D721Med (cell line): ENCODE results near the gene RARRES1.

Source experiments
- DNase-seq: peaks from one replicate; pipeline ENCODE4 v3.0.0; 2011; ENCODE audit warnings: low spot score; ENCODE audit not compliant: insufficient read length
- FAIRE-seq: peaks from 2 replicates; lab custom pipeline; 2011; peaks lifted over from hg19 to GRCh38; lab: Jason Lieb, UNC
- TF ChIP-seq, protein P1 (sequence below): IDR thresholded peaks from 2 replicates; pipeline ENCODE4 v1.5.1; 2012; ENCODE audit warnings: mild to moderate bottlenecking, control low read depth; ENCODE audit not compliant: insufficient read depth; ENCODE audit errors: missing control alignments

The RARRES1 gene

DNA sequence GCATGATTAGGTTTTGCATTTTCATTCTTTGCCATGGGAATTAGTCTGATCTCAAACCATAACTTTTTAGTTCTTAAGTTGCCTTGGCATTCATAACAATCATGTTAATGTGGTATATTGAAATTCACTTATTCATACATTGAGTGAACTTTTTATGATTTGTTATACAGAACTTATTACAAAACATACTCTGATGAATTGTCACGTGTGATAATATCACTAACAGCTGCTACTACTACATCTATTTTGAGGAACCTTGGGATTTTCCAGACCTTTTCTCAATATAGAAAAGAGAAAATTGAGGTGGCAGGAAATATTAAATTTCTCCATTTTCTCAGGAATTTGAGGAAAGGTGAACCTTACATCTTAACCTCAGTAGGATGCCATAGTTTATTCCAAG lies 69.0 kb downstream of the RARRES1 start:
- TF ChIP-seq, protein P1, sequence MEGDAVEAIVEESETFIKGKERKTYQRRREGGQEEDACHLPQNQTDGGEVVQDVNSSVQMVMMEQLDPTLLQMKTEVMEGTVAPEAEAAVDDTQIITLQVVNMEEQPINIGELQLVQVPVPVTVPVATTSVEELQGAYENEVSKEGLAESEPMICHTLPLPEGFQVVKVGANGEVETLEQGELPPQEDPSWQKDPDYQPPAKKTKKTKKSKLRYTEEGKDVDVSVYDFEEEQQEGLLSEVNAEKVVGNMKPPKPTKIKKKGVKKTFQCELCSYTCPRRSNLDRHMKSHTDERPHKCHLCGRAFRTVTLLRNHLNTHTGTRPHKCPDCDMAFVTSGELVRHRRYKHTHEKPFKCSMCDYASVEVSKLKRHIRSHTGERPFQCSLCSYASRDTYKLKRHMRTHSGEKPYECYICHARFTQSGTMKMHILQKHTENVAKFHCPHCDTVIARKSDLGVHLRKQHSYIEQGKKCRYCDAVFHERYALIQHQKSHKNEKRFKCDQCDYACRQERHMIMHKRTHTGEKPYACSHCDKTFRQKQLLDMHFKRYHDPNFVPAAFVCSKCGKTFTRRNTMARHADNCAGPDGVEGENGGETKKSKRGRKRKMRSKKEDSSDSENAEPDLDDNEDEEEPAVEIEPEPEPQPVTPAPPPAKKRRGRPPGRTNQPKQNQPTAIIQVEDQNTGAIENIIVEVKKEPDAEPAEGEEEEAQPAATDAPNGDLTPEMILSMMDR: no peak
- DNase-seq (no peak), FAIRE-seq (no peak)

DNA sequence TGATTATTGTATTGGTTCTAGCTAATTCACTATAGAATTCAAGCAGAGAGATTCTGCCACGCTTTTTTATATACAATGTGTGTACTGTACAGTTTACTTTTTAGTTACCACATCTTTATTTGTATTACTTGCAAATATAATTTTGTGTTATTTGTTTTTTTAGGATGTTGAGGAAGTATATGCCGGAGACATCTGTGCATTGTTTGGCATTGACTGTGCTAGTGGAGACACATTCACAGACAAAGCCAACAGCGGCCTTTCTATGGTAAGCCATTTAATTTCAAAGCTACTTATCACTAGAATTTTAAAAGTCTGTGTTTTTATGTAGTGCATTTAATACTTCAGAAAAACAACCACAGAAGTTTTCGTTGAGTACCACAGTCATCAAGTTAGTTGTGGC lies 71.5 kb downstream of the RARRES1 start:
- no peak for FAIRE-seq
- no peak for DNase-seq

DNA sequence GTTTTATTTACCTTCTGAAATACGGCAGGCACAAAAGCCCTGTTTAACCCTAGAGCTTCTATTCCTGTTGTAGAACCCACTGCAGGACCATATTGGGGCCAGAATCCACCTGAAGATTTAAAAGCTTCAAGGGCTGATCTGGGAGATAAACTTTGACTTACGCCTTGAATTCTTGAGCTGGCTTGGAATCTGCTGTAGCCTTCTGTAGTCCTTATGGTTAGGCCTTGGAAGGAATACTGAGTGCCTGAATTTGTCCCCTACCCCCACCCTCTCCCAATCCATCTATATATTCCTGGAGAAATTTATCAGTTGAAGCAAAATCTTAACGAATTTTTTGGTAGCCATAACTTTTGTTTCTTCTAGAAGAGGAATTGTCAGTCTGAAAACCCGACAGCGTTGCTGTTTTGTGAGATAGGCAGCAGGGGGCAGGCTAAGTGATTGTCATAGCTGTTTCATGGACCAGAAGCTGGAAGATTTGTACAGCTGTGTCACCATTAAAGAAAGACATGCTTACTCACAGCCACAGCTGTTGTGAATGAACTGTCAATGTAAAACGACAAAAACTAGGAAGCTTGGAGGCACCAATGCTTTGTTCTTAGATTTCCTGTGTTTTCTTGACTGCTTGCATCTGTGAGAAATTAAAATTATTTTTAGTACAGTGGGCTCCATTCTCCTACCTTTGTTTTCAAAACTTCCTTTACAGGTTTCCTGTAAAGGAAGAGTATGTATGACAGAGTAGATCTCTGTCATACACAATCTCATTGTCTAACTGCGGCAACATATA lies 72.6 kb downstream of the RARRES1 start:
- TF ChIP-seq, protein P1: peak; percentile 71
- FAIRE-seq (peak; percentile 72), DNase-seq (no peak)

More for the DNA sequence above, 71.5 kb downstream of the RARRES1 start:
- TF ChIP-seq, protein P1: no peak

DNA sequence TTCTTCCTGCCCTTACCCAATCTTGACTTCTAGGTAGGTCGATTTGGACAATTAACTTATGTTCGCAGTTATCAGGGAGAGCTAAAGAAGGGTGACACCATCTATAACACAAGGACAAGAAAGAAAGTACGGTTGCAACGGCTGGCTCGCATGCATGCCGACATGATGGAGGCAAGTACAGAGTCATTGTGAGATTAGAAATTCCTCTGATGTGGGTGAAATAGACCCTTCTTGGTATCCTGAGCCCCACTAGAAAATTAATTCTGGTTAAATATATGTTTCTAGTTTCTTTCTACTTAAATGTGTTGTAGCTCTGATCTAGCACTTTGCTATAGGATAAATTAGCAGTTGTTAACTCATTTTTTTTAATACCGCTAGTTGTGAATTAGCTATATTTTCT lies 73.4 kb downstream of the RARRES1 start:
- DNase-seq (no peak), FAIRE-seq (no peak)
- TF ChIP-seq, protein P1: no peak

DNA sequence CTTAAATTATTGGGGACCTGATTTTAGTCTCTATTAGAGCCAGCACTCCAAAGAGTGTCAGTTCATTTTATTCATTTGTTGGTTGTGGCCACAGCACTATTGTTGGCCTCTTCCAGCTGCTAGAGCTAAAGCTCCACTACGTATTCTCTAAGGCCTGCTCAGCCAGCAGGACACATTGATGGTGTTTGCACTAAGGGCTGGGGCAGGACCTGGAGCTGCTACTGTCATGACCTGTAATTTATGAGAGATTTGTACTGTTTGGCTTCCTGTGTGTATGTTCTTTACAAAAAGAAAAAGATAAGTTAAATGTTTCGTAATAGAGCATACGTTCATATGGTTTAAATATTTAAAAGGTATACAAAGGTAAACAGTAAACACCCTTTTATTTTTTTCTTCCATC lies 79.8 kb downstream of the RARRES1 start:
- no peak for DNase-seq
- no peak for FAIRE-seq
- TF ChIP-seq, protein P1: no peak

DNA sequence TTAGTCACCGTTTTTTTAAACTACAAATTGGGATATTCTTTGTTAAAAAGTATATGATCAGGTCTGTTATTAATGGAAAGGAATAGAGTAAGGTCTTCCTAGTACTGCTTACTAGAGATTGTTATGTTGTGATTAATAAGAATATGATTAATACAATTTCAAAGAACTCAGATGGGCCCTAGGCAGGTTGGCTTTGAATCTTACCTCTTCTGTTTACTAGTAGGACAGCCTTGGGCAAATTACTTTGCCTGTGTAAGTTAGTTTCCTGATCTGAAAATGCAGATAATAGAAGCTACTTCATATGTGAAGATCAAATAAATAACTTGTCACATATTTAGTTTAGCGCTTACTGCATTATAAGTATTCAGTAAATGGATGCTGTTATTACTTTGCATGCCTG lies 81.1 kb downstream of the RARRES1 start:
- FAIRE-seq (no peak), DNase-seq (no peak)
- TF ChIP-seq, protein P1: no peak

DNA sequence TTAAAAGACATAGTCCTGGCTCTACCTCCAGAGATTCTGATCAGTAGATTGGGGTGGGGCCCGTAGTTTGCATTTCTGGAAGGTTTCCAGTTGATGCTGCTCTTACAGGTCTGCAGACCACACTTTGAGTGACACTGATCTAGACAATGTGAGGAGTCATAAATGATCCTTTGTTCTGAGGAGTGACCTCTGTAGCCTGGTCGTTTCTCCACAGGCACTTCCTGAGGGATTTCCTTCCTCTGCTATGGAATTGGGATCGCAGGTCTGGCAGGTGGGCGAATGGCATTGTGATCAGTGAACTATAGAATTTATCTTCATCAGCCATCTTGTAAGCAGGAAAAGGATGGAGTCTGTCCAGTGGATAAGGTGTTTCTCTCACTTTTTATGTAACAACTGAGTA lies 82.5 kb downstream of the RARRES1 start:
- FAIRE-seq (no peak), DNase-seq (no peak)
- TF ChIP-seq, protein P1: no peak
